ENCODE results near the gene ZGPAT. TPM values are rescaled to one million over a fixed set of nuclear protein-coding genes. Genes with fewer than 3 reads are reported as not detected.

ZGPAT gene
- polyA plus RNA-seq, 1 donor from 2014 or later, result 60.8 TPM

GRCh38 chr20:63765902-63766301 lies 58.1 kb downstream of the ZGPAT start:
- Histone ChIP-seq H4K20me1 (ENCODE audit: insufficient read depth) (no peaks in the 10 kb centered on the region), H3K4me3 (ENCODE audit: low read length) (no peak overlapping the region), H3K9me2 (ENCODE audit: insufficient read depth, low read length) (no peaks in the 10 kb centered on the region), H3K27ac (ENCODE audit: low read length) (no peak overlapping the region), H3K9me3 (ENCODE audit: low read length) (no peaks in the 10 kb centered on the region), H3K27me3 (ENCODE audit: insufficient read depth, low read depth, low read length) (no peaks in the 10 kb centered on the region), H3K9ac (ENCODE audit: low read length) (no peak overlapping the region), H2AFZ (ENCODE audit: low read depth, low read length) (no peak overlapping the region), H3F3A (ENCODE audit: insufficient read depth, low read length, poor library complexity, severe bottlenecking) (no peaks in the 10 kb centered on the region), H3K79me2 (replicated peaks; ENCODE audit: insufficient read depth, low read length) (no peaks in the 10 kb centered on the region), H3K36me3 (ENCODE audit: insufficient read depth, low read length) (no peaks in the 10 kb centered on the region), H3K4me2 (ENCODE audit: low read length) (no peak overlapping the region)
- TF ChIP-seq RAD21 (conservative IDR thresholded peaks at IDR 0.05) (no peak), SMC3 (conservative IDR thresholded peaks at IDR 0.05; ENCODE audit: poor library complexity) (no peak), CTCF (IDR thresholded peaks at IDR 0.05; ENCODE audit: poor library complexity, severe bottlenecking) (no peak), REST (IDR thresholded peaks at IDR 0.05; ENCODE audit: borderline replicate concordance) (no peak), TAF1 (IDR thresholded peaks at IDR 0.05; ENCODE audit: low read depth) (no peak), EP300 (conservative IDR thresholded peaks at IDR 0.05; ENCODE audit: poor library complexity, severe bottlenecking) (no peak), POLR2AphosphoS5 (IDR thresholded peaks at IDR 0.05) (no peak), MXI1 (conservative IDR thresholded peaks at IDR 0.05; ENCODE audit: poor library complexity, severe bottlenecking) (no peak), EZH2 (IDR thresholded peaks at IDR 0.05; ENCODE audit: borderline replicate concordance, insufficient read depth, low read length, poor library complexity, severe bottlenecking) (no peak)

DNA sequence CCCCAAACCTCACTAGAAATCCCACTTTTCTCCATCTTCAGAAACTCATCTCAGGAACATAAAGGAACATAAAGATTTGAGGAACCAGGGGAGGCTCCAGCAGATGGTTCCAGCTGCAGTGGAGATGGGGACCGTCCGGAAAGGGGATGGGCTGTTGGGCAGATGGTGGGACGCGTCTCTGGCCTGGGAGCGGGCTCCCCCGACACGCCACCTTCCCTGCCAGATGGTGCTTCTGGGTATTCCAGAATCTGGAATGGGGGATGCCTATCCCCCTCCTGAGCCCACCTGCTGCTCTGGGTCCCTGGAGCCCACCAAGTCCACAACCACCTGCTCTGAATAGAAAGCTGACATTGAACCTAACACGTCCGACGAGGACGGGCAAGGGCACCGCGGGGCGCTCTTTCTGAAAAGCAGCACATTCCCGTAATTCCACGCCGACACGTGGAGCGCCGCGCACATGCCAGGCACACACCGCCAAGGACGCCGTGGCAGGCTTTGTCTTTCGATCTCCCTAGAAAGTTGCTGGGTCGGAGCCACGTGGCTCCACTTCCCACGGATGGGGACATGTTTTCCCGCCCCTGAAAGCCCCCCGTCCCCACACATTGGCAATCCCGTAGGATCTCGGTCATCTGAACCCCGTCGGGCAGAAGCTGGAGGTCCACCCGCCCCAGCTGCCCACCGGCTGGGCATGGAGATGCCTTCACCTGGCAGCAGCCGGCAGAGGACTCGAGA lies 59.0 kb downstream of the ZGPAT start:
- H3K4me2 ChIP-seq (ENCODE audit: low read length), result no peak overlapping the region
- H4K20me1 ChIP-seq (ENCODE audit: insufficient read depth), result no peaks in the 10 kb centered on the region
- no peaks in the 10 kb centered on the region for H3K9me3 ChIP-seq (ENCODE audit: low read length)
- no peaks in the 10 kb centered on the region for H3F3A ChIP-seq (ENCODE audit: insufficient read depth, low read length, poor library complexity, severe bottlenecking)
- no peak for TF ChIP-seq REST (IDR thresholded peaks at IDR 0.05; ENCODE audit: borderline replicate concordance)
- TF ChIP-seq EP300 (conservative IDR thresholded peaks at IDR 0.05; ENCODE audit: poor library complexity, severe bottlenecking), result no peak
- TF ChIP-seq EZH2 (IDR thresholded peaks at IDR 0.05; ENCODE audit: borderline replicate concordance, insufficient read depth, low read length, poor library complexity, severe bottlenecking), result no peak
- TF ChIP-seq RAD21 (conservative IDR thresholded peaks at IDR 0.05), result no peak
- TF ChIP-seq TAF1 (IDR thresholded peaks at IDR 0.05; ENCODE audit: low read depth), result no peak
- TF ChIP-seq SMC3 (conservative IDR thresholded peaks at IDR 0.05; ENCODE audit: poor library complexity), result no peak
- TF ChIP-seq POLR2AphosphoS5 (IDR thresholded peaks at IDR 0.05), result no peak
- no peak for TF ChIP-seq CTCF (IDR thresholded peaks at IDR 0.05; ENCODE audit: poor library complexity, severe bottlenecking)
- no peak for TF ChIP-seq MXI1 (conservative IDR thresholded peaks at IDR 0.05; ENCODE audit: poor library complexity, severe bottlenecking)
- H3K79me2 ChIP-seq (replicated peaks; ENCODE audit: insufficient read depth, low read length), result no peaks in the 10 kb centered on the region
- H2AFZ ChIP-seq (ENCODE audit: low read depth, low read length), result no peak overlapping the region
- no peak overlapping the region for H3K9ac ChIP-seq (ENCODE audit: low read length)
- no peak overlapping the region for H3K4me3 ChIP-seq (ENCODE audit: low read length)
- no peaks in the 10 kb centered on the region for H3K27me3 ChIP-seq (ENCODE audit: insufficient read depth, low read depth, low read length)
- H3K27ac ChIP-seq (ENCODE audit: low read length), result no peak overlapping the region
- no peaks in the 10 kb centered on the region for H3K9me2 ChIP-seq (ENCODE audit: insufficient read depth, low read length)
- H3K36me3 ChIP-seq (ENCODE audit: insufficient read depth, low read length), result no peaks in the 10 kb centered on the region
